HG02588 (cell line): Measurements from ENCODE around the gene PPAN.

Source experiments
- ATAC-seq: cut with Tn5 transposase; IDR thresholded peaks from one replicate; pipeline ENCODE4 v1.9.1; 2021; ENCODE audit warnings: mild to moderate bottlenecking, moderate library complexity; ENCODE audit not compliant: unreplicated experiment

Gene PPAN

GRCh38 chr19:10138879-10139795, 33.0 kb downstream of the PPAN start:
- ATAC-seq, result no peak

GRCh38 chr19:10139952-10140351, 33.8 kb downstream of the PPAN start:
- no peak for ATAC-seq

- ATAC-seq, result no peak
Measured at GRCh38 chr19:10141479-10141878, 35.3 kb downstream of the PPAN start.

GRCh38 chr19:10141973-10142372, 35.8 kb downstream of the PPAN start:
- ATAC-seq, result no peak

GRCh38 chr19:10142701-10143375, 36.7 kb downstream of the PPAN start:
- ATAC-seq, result no peak

GRCh38 chr19:10143681-10144080, 37.5 kb downstream of the PPAN start:
- no peak for ATAC-seq

- ATAC-seq, result no peak
Measured at GRCh38 chr19:10144361-10144760, 38.2 kb downstream of the PPAN start.

GRCh38 chr19:10145031-10145430, 38.9 kb downstream of the PPAN start:
- ATAC-seq, result no peak

- no peak for ATAC-seq
Measured at GRCh38 chr19:10146142-10146541, 40.0 kb downstream of the PPAN start.

GRCh38 chr19:10149427-10149826, 43.3 kb downstream of the PPAN start:
- no peak for ATAC-seq

- ATAC-seq, result no peak
Measured at GRCh38 chr19:10151521-10151920, 45.4 kb downstream of the PPAN start.

- no peak for ATAC-seq
Measured at GRCh38 chr19:10152100-10152499, 45.9 kb downstream of the PPAN start.

- no peak for ATAC-seq
Measured at GRCh38 chr19:10155839-10156238, 49.7 kb downstream of the PPAN start.

- ATAC-seq, result no peak
Measured at GRCh38 chr19:10158071-10158470, 51.9 kb downstream of the PPAN start.

- ATAC-seq, result no peak
Measured at GRCh38 chr19:10158485-10158884, 52.3 kb downstream of the PPAN start.

- no peak for ATAC-seq
Measured at GRCh38 chr19:10159610-10160009, 53.4 kb downstream of the PPAN start.
